Loucy (cell line): Measurements from ENCODE around the gene IGFALS.

Source experiments
- EZH2phosphoT487 ChIP-seq: fragments of 200-600 bp; IDR thresholded peaks from 2 replicates; pipeline ENCODE4 v1.6.1; 2018; ENCODE audit warnings: antibody characterized with exemption, mild to moderate bottlenecking, moderate library complexity, borderline replicate concordance
- TF ChIP-seq, protein P1 (sequence below): fragments of 200-600 bp; sonication (generic); conservative IDR thresholded peaks from 2 replicates; pipeline ENCODE4 v1.5.1; 2014; ENCODE audit warnings: mild to moderate bottlenecking, antibody characterized with exemption, low read length

DNA sequence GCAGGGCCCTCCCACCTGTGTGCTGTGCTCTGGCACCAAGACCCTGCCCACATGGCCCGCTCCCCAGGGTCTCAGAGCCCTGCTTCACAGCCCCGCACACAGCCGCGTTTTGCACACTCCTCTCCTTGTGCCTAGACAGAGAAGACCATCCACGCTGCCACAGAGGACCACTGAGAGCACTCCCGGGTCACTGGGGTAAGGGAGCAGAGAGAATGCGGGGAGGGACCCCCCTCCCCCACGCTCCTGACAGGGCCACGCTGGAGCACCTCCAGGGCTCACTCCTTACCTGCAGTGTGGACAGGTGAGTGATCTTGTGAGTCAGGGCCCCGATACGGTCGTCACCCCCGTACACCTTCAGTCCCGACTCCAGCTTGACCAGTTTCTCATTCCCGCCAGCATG, 26.1 kb upstream of the IGFALS start:
- TF ChIP-seq, protein P1, sequence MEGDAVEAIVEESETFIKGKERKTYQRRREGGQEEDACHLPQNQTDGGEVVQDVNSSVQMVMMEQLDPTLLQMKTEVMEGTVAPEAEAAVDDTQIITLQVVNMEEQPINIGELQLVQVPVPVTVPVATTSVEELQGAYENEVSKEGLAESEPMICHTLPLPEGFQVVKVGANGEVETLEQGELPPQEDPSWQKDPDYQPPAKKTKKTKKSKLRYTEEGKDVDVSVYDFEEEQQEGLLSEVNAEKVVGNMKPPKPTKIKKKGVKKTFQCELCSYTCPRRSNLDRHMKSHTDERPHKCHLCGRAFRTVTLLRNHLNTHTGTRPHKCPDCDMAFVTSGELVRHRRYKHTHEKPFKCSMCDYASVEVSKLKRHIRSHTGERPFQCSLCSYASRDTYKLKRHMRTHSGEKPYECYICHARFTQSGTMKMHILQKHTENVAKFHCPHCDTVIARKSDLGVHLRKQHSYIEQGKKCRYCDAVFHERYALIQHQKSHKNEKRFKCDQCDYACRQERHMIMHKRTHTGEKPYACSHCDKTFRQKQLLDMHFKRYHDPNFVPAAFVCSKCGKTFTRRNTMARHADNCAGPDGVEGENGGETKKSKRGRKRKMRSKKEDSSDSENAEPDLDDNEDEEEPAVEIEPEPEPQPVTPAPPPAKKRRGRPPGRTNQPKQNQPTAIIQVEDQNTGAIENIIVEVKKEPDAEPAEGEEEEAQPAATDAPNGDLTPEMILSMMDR, result no peak
- no peak for TF ChIP-seq EZH2phosphoT487
